Endothelial cell of umbilical vein (primary cell): Measurements from ENCODE around the gene AASDH. TPM values are rescaled to one million over a fixed set of nuclear protein-coding genes. Genes with fewer than 3 reads are reported as not detected.

ENCODE experiments used
- BruUV-seq: library from RNA; stranded (reverse); fragments of 400-500 nt; replicated peaks from 2 replicates; lab custom pipeline; 2021; lab: Mats Ljungman, UMichigan
- CTCF ChIA-PET: fragments of 300-600, 350-600 bp; sonication (Branson Sonifier 250); formaldehyde crosslinking; loops from one replicate; lab custom pipeline; 2021; ENCODE audit warnings: antibody characterized with exemption, inconsistent platforms; lab: Charles Lee
- POLR2A ChIA-PET: fragments of 300-600, 350-600 bp; sonication (Branson Sonifier 250); formaldehyde crosslinking; loops from one replicate; lab custom pipeline; 2021; ENCODE audit warnings: antibody characterized with exemption, inconsistent platforms; lab: Charles Lee
- DNase-seq: peaks from one replicate; pipeline ENCODE4 v3.0.0-alpha.2; 2011; ENCODE audit warnings: low read depth, low spot score
- FAIRE-seq: peaks from 2 replicates; lab custom pipeline; 2011; peaks lifted over from hg19 to GRCh38; lab: Jason Lieb, UNC
- H2AFZ ChIP-seq: 2 replicates; pipeline ENCODE4 v1.6.0; 2012; ENCODE audit warnings: low read depth, low read length, control low read depth, inconsistent platforms
- H3K27ac ChIP-seq: 2 replicates; pipeline ENCODE4 v1.5.1; 2011; ENCODE audit warnings: low read depth, mild to moderate bottlenecking, control low read depth, low read length, moderate library complexity; ENCODE audit not compliant: insufficient read depth
- H3K27me3 ChIP-seq, 2 experiments: 2 replicates each; pipeline versions ENCODE4 v1.6.0 to v1.6.1; 2011; ENCODE audit warnings: low read length in 2 of 2, mixed read lengths in 1 of 2; ENCODE audit not compliant: control insufficient read depth in 2 of 2, insufficient read depth in 2 of 2
- H3K36me3 ChIP-seq, 2 experiments: 2 replicates in 1 of 2; 3 replicates in 1 of 2; pipeline ENCODE4 v1.5.1; 2011; ENCODE audit warnings: low read length in 2 of 2, mild to moderate bottlenecking in 1 of 2, moderate library complexity in 1 of 2; ENCODE audit not compliant: control insufficient read depth in 2 of 2, insufficient read depth in 2 of 2; ENCODE audit errors: extremely low read depth in 1 of 2
- H3K4me1 ChIP-seq: 3 replicates; pipeline ENCODE4 v1.5.1; 2011; ENCODE audit warnings: mild to moderate bottlenecking, low read length; ENCODE audit not compliant: control insufficient read depth, insufficient read depth; ENCODE audit errors: extremely low read depth
- H3K4me2 ChIP-seq: 2 replicates; pipeline ENCODE4 v1.6.1; 2011; ENCODE audit warnings: low read length, control low read depth, mixed read lengths; ENCODE audit not compliant: insufficient read depth
- H3K4me3 ChIP-seq, 3 experiments: fragments of 200-600 bp in 1 of 3; sonication (generic), shearing (Covaris generic) in 1 of 3; replicated peaks in 1 of 3; 2 replicates each; pipeline ENCODE4 v1.5.1; 2011 to 2016; ENCODE audit warnings: control low read depth in 3 of 3, low read length in 3 of 3, mild to moderate bottlenecking in 2 of 3, inconsistent platforms in 1 of 3, low read depth in 1 of 3, moderate library complexity in 1 of 3; ENCODE audit not compliant: insufficient read depth in 1 of 3
- H3K79me2 ChIP-seq: 2 replicates; pipeline ENCODE4 v1.6.0; 2012; ENCODE audit warnings: low read length, inconsistent platforms; ENCODE audit not compliant: control insufficient read depth, insufficient read depth
- H3K9ac ChIP-seq: replicated peaks from 2 replicates; pipeline ENCODE3; 2011; ENCODE audit warnings: low read length, control low read depth; ENCODE audit not compliant: insufficient read depth; ENCODE audit errors: extremely low read depth
- H3K9me1 ChIP-seq: replicated peaks from 3 replicates; pipeline ENCODE4 v1.6.0; 2011; ENCODE audit warnings: mild to moderate bottlenecking, low read length; ENCODE audit not compliant: control insufficient read depth, insufficient read depth; ENCODE audit errors: extremely low read depth
- H3K9me3 ChIP-seq: replicated peaks from 2 replicates; pipeline ENCODE4 v1.5.1; 2012; ENCODE audit warnings: low read length, inconsistent platforms; ENCODE audit not compliant: control insufficient read depth, insufficient read depth
- H4K20me1 ChIP-seq: replicated peaks from 2 replicates; pipeline ENCODE3; 2011; ENCODE audit warnings: mild to moderate bottlenecking, low read length; ENCODE audit not compliant: control insufficient read depth, insufficient read depth; ENCODE audit errors: extremely low read depth
- CTCF ChIP-seq, 2 donors: IDR thresholded peaks; 1 replicate in 1 of 2; 2 replicates in 1 of 2; pipeline ENCODE4 v1.5.1; 2011; ENCODE audit warnings: low read length in 2 of 2, mild to moderate bottlenecking in 2 of 2, moderate library complexity in 2 of 2, control low read depth in 1 of 2, inconsistent platforms in 1 of 2, low read depth in 1 of 2; ENCODE audit not compliant: insufficient read depth in 1 of 2; ENCODE audit errors: extremely low read depth in 1 of 2
- FOS ChIP-seq: IDR thresholded peaks from 2 replicates; pipeline ENCODE4 v1.6.1; 2011; ENCODE audit warnings: mild to moderate bottlenecking, low read length, moderate library complexity, borderline replicate concordance; ENCODE audit not compliant: insufficient read depth
- GATA2 ChIP-seq: IDR thresholded peaks from 2 replicates; pipeline ENCODE4 v1.7.0; 2011; ENCODE audit warnings: low read depth, mild to moderate bottlenecking, moderate library complexity, mixed read lengths, low read length; ENCODE audit not compliant: insufficient read length, insufficient read depth
- MYC ChIP-seq: IDR thresholded peaks from one replicate; pipeline ENCODE4 v1.6.1; 2011; ENCODE audit warnings: mild to moderate bottlenecking, low read depth, low read length
- POLR2A ChIP-seq: IDR thresholded peaks from 2 replicates; pipeline ENCODE4 v1.6.1; 2012; ENCODE audit warnings: low read depth, mild to moderate bottlenecking, control low read depth, low read length
- POLR2AphosphoS5 ChIP-seq: IDR thresholded peaks from 2 replicates; pipeline ENCODE4 v1.6.1; 2012; ENCODE audit warnings: low read depth, mild to moderate bottlenecking, control low read depth, low read length, moderate library complexity; ENCODE audit not compliant: insufficient read depth
- dilution Hi-C: fragments of 300-500 bp; cut with MboI; formaldehyde crosslinking; loops from one replicate; pipeline ENCODE4 v1.15.0; 2019; ENCODE audit warnings: low sequenced_read_pairs; ENCODE audit not compliant: extremely low pct_ligation_motif_present
- intact Hi-C: fragments of 100-400 bp; cut with micrococcal nuclease; formaldehyde crosslinking; loops from one replicate; pipeline ENCODE4 v1.10.0; 2022
- polyA plus RNA-seq, 4 experiments: library from polyadenylated mRNA; depleted of rRNA in 3 of 4; stranded (reverse) in 3 of 4; unstranded in 1 of 4; fragments of >200 nt; gene quantifications; 2 replicates each; pipeline versions ENCODE4 v1.2.1 to v1.2.3, GENCODE V29; 2011 to 2012; ENCODE audit warnings: missing spikeins in 1 of 4
- total RNA-seq: library from RNA; stranded (reverse); gene quantifications from 2 replicates; pipeline ENCODE4 v1.2.3, GENCODE V29; 2021
- TF ChIP-seq, protein P1 (sequence below): IDR thresholded peaks from 2 replicates; pipeline ENCODE4 v1.6.1; 2011; ENCODE audit not compliant: insufficient read depth, insufficient read length

The AASDH gene
- total and polyA plus RNA-seq, 2 donors (not counting 3 experiments of a cell fraction or from before 2014, with no cell fraction given): 4.2 to 9.5 TPM

GRCh38 chr4:56435140-56435926, 48.0 kb upstream of the AASDH start, which contains the start of gene PPAT:
Gene PPAT (minus strand): TSS chr4:56435615. CDS start chr4:56435477, 138 bp downstream.
- H3K9me3 ChIP-seq: no peaks in the 10 kb centered on the region
- dilution Hi-C loops (no loop called here), intact Hi-C loops (loop anchor here (1.0 to 10.0 kb wide), 5 partner anchors 10 to 491 kb away; partner anchors contain the start of genes AASDH, CEP135 and SRP72)
- peak within 1 kb of the TSS; percentile 98 for H2AFZ ChIP-seq
- H3K27ac ChIP-seq: peak within 1 kb of the TSS; percentile 87
- H4K20me1 ChIP-seq: no peaks in the 10 kb centered on the region
- POLR2A ChIA-PET: interaction anchor here (0.6 to 2.1 kb wide), 9 partner anchors 24 to 487 kb away, joined by 3 to 15 read pairs (median 3); partner anchors contain the start of genes AASDH and CEP135
- H3K27me3 ChIP-seq: no peaks in the 10 kb centered on the region
- H3K9ac ChIP-seq: peak within 1 kb of the TSS; percentile 79
- no TSS peak for BruUV-seq
- peak within 1 kb of the TSS; percentile 96 for H3K4me2 ChIP-seq
- no peaks in the 10 kb centered on the region for H3K9me1 ChIP-seq
- peak within 1 kb of the TSS; percentile 77 to 86 (median 83) for H3K4me3 ChIP-seq
- peaks cover 85% of the 10 kb centered on the region for H3K79me2 ChIP-seq
- H3K4me1 ChIP-seq: peaks cover 19% of the 10 kb centered on the region
- no peak for FAIRE-seq
- TF ChIP-seq FOS (no peak), GATA2 (no peak), MYC (peak; percentile 28), POLR2A (peak; percentile 83), CTCF (IDR thresholded peaks at IDR 0.05; ENCODE audit: extremely low read depth in 1 of 2, insufficient read depth in 1 of 2, low read depth in 1 of 2, low read length in 2 of 2) (peak in 1 of 2 donors; percentile 25), POLR2AphosphoS5 (peak; percentile 76)
- TF ChIP-seq, protein P1, sequence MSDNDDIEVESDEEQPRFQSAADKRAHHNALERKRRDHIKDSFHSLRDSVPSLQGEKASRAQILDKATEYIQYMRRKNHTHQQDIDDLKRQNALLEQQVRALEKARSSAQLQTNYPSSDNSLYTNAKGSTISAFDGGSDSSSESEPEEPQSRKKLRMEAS: peak; percentile 89
- no peaks in the 10 kb centered on the region for H3K36me3 ChIP-seq
- peak; percentile 100 for DNase-seq
- CTCF ChIA-PET: interaction anchor here (0.6 to 3.9 kb wide), 8 partner anchors 10 to 1436 kb away, joined by 3 to 27 read pairs (median 7); partner anchors contain the start of genes AASDH and CEP135
